ENCODE data around the gene DLG2.
"Not testable (repeated sequence)": the region's sequence is repeated elsewhere in the genome, so short reads cannot be mapped to it uniquely, and the experiment has no call there.

DNA sequence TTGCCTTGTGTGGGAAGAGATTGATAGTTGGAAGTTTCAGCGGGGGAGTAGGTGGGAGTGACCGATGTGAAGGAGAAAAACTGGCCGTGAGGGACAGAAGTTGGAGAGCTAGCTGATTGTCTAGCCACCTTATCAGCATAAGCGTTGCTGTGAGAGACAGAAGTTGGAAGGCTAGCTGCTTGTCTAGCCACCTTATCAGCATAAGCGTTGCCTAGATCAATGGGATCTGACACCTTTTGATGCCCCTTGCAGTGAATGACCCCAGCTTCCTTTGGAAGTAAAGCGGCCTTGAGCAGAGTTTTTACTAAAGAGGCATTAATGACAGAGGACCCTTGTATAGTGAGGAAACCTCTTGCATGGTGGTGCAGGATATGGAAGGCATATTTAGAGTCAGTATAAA lies 2183.3 kb downstream of the DLG2 start:
- TF ChIP-seq POLR2AphosphoS5, POU2F2, POLR2A, TAF1, SPI1 (IDR thresholded peaks at IDR 0.05; ENCODE audit: low read depth, low read length): not testable (repeated sequence)

All from GM12891 (cell line).